Coronary artery (tissue), 2 donors: Measurements from ENCODE around the gene LDAH.

Source experiments
- DNase-seq: peaks from one replicate; pipeline ENCODE4 v3.0.0-alpha.2; 2017; ENCODE audit warnings: low spot score
- H3K27ac ChIP-seq, 2 donors: fragments of 200-600 bp; sonication (generic); one replicate each; pipeline ENCODE4 v1.5.1; 2016 to 2019
- H3K4me3 ChIP-seq: fragments of 200-600 bp; sonication (generic); 2 replicates; pipeline ENCODE4 v1.5.1; 2016; ENCODE audit warnings: mild to moderate bottlenecking, moderate library complexity
- CTCF ChIP-seq: fragments of 200-600 bp; sonication (generic); IDR thresholded peaks from one replicate; pipeline ENCODE4 v1.5.1; 2019; ENCODE audit warnings: antibody characterized with exemption

The LDAH gene

GRCh38 chr2:20759487-20759886 lies 63.4 kb downstream of the LDAH start:
- no peak overlapping the region for H3K27ac ChIP-seq
- H3K4me3 ChIP-seq, result no peak overlapping the region
- DNase-seq, result no peak
- no peak for TF ChIP-seq CTCF

DNA sequence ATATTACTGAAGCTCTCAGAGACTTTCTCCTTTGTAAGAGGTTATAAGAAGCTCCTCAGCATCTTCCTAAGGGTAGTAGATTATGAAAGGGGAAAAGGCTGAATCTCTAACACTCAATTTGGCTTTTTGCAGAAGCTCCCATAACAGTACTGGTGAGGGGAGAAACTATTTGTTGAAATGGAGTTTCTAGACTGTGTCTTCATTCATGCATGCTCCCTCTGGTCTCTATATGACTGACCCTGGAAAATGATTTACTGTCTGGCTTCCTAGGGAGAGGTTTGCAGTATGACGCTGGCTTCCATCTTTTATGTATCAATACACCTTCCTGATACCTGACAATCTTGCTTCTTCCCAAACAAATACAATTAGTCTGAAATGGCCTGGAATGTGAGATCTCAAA lies 63.9 kb downstream of the LDAH start:
- no peak for DNase-seq
- no peak for TF ChIP-seq CTCF
- H3K4me3 ChIP-seq, result no peak overlapping the region

DNA sequence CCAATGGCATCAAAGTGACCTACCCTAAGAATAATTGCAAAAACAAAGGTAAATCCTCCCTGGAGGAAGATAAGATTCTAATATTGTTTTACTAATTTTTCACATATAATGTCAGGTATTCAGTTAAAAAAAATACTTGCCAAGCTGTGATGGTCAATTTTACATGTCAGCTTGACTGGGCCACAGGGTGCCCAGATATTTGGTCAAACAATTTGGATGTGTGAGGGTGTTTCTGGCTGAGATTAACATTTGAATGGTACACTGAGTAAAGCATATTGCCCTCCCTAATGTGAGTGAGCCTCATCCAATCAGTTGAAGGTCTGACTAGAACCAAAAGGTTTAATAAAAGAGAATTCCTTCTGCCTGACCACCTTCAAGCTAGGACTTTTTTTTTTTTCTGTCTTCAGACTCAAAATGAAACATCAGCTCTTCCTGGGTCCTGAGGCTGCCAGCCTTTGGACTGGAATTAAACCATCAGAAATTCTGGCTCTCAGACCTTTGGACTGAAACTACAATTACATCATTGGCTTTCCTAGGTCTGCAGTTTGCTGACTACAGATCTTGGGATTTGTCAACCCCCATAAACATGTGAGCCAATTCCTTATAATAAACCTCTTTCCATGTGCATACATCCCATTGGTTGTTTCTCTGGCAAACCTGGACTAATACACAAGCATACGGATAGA lies 65.4 kb downstream of the LDAH start:
- Histone ChIP-seq H3K27ac (no peak overlapping the region), H3K4me3 (no peak overlapping the region)
- TF ChIP-seq CTCF, result no peak
- no peak for DNase-seq

More for the DNA sequence above, 63.9 kb downstream of the LDAH start:
- H3K27ac ChIP-seq, result no peak overlapping the region

DNA sequence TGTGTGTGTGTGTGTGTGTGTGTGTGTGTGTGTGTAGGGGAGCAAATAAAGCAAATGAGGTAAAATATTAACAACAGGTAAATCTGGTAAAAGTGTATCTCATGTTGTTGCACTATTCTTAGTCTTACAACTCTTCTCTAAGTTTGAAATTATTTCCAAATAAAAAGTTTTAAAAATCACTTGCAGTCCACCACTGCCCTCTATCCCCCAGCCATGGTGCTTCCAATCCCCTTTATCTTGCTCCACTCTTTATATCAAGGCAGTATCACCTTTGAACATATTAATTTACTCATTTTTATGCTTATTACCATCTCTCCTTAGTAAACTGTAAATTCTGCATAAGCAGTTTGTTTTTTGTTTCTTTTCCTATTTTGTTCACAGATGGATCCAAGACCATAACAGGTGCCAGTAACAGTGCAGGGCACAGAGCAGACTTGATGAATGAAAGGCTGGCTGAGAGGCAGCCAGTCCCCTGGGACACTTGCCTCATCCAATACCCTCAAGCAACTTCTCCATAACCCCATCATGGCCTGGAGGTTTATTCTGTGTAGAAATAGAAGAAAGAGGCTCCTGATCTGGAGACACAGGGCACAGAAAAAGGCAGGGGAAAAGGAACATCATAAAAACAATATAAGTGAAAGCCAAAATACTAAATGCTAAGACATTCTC lies 67.6 kb downstream of the LDAH start:
- Histone ChIP-seq H3K27ac (no peak overlapping the region), H3K4me3 (no peak overlapping the region)
- TF ChIP-seq CTCF, result no peak
- DNase-seq, result no peak

DNA sequence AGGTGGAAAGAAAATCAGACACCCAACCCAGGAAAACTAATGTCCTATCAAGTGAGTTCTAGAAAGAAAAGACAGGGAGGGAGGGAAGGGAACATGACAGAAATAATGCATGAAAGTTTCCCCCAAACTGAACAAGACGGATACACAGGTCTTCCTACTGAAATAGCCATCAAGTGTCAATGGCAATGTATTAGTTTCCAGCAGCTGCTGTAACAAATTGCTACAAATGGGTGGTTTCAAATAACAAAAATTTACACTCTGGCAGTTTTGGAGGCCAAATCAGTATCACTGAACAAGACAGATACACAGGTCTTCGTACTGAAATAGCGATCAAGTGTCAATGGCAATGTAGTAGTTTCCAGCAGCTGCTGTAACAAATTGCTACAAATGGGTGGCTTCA lies 70.6 kb downstream of the LDAH start:
- H3K27ac ChIP-seq, result no peak overlapping the region
- DNase-seq, result no peak
- TF ChIP-seq CTCF, result no peak
- no peak overlapping the region for H3K4me3 ChIP-seq

DNA sequence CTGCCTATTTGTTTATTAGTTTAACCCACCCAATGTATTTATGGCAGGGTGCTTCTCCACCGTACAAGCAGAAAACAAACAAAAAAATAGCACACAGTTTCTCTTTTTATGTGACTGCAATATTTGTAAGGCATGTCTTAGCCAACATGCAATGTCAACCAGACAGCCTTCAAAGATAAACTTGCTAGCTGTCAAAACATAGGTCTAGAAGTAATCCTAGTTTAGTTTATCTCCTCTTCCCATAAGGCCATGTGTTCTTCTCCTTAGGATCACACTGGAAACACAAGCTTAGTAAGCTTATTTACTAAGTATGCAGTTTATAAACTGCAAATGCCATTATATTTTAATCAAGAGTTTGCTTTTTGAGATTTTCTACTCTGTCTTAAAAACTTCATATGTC lies 75.6 kb downstream of the LDAH start:
- no peak for DNase-seq
- TF ChIP-seq CTCF, result no peak
- Histone ChIP-seq H3K4me3 (no peak overlapping the region), H3K27ac (no peak overlapping the region)
